NCI-H146 treated with DMSO at 0.1 percent for 48 hours (cell line): ENCODE results near the gene AKT2.
"Not testable (repeated sequence)": the region's sequence is repeated elsewhere in the genome, so short reads cannot be mapped to it uniquely, and the experiment has no call there.

Source experiments
- DNase-seq: peaks from one replicate; lab custom pipeline; 2025; ENCODE audit not compliant: unreplicated experiment; lab: John Stamatoyannopoulos, UW

AKT2 gene

GRCh38 chr19:40221858-40222619 lies 63.1 kb downstream of the AKT2 start:
- DNase-seq: peak; percentile 85

GRCh38 chr19:40220674-40221073 lies 64.5 kb downstream of the AKT2 start:
- DNase-seq: no peak

- DNase-seq: no peak
Observed at GRCh38 chr19:40219721-40220276, 65.3 kb downstream of the AKT2 start.

- DNase-seq: not testable (repeated sequence)
Observed at GRCh38 chr19:40219029-40219428, 66.1 kb downstream of the AKT2 start.

- DNase-seq: no peak
Observed at GRCh38 chr19:40217934-40218890, 66.9 kb downstream of the AKT2 start, which contains the start of gene TTC9B. Gene TTC9B, minus strand, starts transcription at chr19:40218384. Its CDS starts 3 bp downstream, at chr19:40218381.

GRCh38 chr19:40217027-40217810 lies 67.9 kb downstream of the AKT2 start:
- DNase-seq: peak; percentile 96

- no peak for DNase-seq
Observed at GRCh38 chr19:40216777-40217026, 68.4 kb downstream of the AKT2 start.

- no peak for DNase-seq
Observed at GRCh38 chr19:40216013-40216776, 69.0 kb downstream of the AKT2 start.

GRCh38 chr19:40214936-40215335 lies 70.2 kb downstream of the AKT2 start:
- DNase-seq: no peak

- no peak for DNase-seq
Observed at GRCh38 chr19:40213882-40214570, 71.1 kb downstream of the AKT2 start.

- DNase-seq: no peak
Observed at GRCh38 chr19:40213251-40213829, 71.8 kb downstream of the AKT2 start.

- no peak for DNase-seq
Observed at GRCh38 chr19:40210889-40211288, 74.3 kb downstream of the AKT2 start.

GRCh38 chr19:40208602-40209001 lies 76.5 kb downstream of the AKT2 start:
- DNase-seq: no peak

- DNase-seq: no peak
Observed at GRCh38 chr19:40205760-40206159, 79.4 kb downstream of the AKT2 start.

- no peak for DNase-seq
Observed at GRCh38 chr19:40204381-40204780, 80.8 kb downstream of the AKT2 start.

GRCh38 chr19:40200341-40201099 lies 84.6 kb downstream of the AKT2 start:
- DNase-seq: no peak

GRCh38 chr19:40198272-40198990 lies 86.7 kb downstream of the AKT2 start:
- DNase-seq: no peak

GRCh38 chr19:40193587-40193849 lies 91.6 kb downstream of the AKT2 start:
- no peak for DNase-seq
